RCC 7860 (cell line): ENCODE measurements around the gene LAG3.

Source experiments
- DNase-seq: peaks from one replicate; pipeline ENCODE4 v3.0.0-alpha.2; 2015; ENCODE audit warnings: low spot score
- FAIRE-seq: peaks from 2 replicates; lab custom pipeline; 2012; peaks lifted over from hg19 to GRCh38; lab: Jason Lieb, UNC

Gene LAG3

DNA sequence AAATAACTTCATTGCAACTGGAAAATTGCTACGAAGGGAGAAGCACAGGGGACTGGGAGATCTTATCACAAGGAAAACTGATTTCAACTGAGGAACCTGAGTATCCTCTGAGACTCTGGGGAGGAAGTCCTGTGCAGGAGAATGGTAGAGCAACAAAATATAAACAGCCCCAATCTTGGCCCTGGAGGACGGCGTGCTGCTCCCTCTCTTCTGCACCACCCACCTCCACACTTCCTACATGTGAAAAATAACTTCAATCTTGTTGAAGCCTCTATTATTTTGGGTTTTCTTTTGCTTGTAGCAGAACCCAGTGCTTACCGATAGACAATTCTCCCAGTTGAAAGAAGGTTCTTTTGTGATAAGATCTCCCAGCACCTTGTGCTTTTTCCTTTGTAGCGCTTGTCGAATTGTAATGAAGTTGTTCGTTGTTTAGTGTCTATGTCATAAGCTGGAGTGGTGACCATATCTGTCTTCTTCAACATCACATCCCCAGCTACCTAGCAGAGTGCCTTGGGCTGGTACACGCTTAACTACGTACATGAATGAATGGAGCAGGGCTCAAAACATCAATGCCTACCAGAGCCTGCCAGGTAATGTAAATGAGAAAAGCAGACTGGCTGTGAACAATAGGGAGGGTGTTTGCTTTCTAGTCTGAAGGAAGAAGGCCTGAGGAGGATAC lies 14.2 kb downstream of the LAG3 start:
- DNase-seq (no peak), FAIRE-seq (no peak)

DNA sequence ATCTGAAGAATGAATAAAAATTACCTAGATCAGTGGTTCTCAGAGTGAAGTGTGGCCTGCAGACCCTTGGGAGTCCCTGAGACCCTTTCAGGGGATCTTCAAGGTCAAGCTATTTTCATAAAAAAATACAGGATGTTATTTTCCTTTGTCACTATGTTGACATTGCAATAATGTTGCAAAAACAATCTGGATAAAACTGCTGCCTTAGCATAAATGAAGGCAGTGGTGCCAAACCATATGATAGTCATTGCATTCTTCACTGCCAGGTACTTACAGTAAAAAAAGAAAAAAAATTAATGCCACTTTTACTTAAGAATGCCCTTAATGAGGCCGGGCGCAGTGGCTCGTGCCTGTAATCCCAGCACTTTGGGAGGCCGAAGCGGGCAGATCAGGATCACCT lies 15.0 kb downstream of the LAG3 start:
- no peak for DNase-seq
- no peak for FAIRE-seq

DNA sequence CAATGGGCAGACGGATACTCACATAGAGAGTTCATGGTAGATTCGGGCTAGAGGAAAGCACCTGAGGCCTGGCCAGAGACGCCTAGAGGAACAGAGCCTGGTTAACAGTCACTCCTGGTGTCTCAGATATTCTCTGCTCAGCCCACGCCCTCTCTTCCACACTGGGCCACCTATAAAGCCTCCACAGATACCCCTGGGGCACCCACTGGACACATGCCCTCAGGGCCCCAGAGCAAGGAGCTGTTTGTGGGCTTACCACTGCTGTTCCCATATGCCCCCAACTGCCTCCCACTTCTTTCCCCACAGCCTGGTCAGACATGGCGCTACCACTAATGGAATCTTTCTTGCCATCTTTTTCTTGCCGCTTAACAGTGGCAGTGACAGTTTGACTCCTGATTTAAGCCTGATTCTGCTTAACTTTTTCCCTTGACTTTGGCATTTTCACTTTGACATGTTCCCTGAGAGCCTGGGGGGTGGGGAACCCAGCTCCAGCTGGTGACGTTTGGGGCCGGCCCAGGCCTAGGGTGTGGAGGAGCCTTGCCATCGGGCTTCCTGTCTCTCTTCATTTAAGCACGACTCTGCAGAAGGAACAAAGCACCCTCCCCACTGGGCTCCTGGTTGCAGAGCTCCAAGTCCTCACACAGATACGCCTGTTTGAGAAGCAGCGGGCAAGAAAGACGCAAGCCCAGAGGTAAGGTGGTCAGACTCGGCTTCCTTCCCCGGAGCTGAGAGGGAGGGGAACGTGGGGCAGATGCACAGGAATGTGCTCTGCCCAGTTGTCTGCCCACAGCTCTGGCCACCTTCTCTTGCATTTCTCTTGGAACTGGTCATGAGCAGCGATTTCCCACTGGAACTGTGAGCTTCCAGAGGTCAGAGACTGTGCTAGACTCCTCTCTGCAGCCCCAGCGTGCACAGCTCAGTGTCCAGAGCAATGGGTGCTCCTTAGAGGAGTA lies 16.9 kb downstream of the LAG3 start, which contains the start of gene CD4:
TSS of gene CD4 (plus strand) at position 557 of the 953 bp plus-strand sequence. CDS start 10,611 bp downstream, outside the sequence.
- DNase-seq (no peak), FAIRE-seq (no peak)

DNA sequence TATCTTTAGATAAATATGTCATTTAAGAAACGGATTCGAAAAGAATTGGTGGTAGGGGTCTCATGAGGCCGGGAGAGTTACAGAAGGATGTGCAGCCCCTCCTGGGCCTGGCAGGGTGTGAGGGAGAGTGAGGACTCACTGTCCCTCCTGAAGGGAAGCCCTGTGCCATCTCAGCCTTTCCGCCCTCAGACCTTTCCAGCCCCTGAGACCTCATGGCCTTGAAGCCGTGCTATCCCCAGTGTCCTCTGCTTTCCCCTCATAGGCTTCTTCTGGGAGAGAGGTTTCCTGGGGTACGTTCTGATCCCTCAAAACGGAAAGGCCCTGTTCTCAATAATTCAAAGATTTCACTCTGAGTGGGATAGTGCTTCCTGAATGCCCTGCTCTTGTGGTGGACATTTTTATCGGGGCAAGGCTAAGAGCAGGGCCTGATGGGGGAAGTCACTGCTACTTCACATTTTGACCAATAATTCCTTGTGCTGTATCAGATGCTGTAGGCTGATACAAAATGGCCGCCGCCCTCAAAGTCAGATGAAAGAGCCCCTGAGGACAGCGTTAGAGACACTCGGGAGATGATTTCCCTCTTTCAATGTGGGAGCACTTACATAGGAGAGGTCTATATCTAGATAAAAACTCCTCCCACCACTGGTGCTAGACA lies 18.3 kb downstream of the LAG3 start:
- FAIRE-seq (no peak), DNase-seq (no peak)

DNA sequence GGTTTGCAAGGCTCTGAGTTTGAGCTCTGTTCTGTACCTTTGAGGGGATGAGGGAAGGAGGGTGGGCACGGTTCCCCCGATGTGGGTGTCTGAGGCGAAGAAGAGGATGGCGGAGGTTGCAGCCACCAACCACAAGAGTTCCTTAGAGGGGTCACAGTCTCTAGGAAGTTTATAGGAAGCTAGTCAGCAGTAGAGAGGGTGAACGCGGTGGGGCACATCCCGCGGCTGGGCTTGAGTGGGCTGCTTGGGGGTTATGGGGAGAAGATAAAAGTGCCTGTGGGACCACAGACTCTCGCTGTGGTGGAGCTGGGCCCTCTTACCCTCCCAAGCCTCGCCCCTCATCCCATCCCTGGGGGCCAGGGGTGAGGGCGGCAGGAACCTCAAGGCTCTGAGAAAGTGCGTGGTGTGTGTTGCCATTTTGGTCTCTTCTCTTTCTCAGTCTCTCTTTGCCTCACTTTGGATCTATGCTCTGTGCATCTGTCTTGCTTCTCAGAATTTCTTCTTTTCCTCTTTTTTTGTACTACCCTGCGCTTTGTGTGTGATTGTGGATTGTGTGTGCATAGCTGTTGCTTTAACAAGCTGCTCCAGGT lies 19.7 kb downstream of the LAG3 start:
- FAIRE-seq = no peak
- no peak for DNase-seq

DNA sequence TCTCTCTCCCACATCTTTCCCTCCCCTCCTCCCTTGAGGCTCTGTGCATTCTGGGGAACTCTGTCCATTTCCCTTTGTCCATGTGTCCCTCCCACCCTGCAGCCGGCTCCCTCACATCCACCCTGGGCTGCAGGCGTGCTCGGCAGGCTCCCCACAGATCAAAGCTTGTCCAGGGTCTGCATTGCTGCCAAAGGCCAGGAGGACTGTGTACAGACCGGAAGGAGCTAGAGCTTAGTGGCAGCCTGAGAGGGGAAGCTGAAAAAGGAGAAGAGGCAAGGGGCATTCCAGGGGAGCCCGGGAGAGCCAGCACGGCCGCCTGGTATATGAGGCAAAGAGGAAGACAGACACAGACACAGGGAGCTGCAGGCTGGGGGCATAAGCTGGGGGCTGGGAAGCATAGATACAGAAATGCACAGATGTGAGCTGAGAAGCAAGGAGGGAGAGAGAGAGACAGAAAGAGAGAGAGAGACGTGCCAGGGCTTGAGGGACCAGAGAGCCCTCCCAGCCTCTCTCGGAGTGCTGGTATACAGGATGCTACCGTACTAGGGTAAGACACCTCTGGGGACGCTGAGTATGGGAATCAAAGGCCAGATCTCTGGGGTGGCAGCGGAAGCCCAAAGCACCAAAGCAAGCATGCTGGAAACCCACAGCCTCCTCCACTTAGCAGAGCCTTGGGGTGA lies 20.3 kb downstream of the LAG3 start:
- DNase-seq = no peak
- no peak for FAIRE-seq

DNA sequence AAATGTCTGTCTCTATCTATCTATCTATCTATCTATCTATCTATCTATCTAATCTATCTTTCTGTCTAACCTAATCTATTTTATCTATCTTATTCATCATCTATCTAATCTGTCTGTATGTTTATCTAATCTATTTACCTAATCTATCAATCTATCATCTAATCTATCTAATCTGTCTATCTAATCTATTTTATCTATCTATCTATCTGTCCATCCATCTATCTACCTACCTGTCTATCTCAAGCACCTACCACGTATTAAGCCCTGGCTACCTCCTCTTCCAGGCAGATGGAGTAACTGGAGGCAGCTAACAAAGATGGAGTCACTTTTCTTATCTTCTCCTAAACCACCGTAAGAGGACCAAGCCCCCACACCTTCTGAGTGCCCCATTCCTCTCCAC lies 22.8 kb downstream of the LAG3 start:
- no peak for DNase-seq
- no peak for FAIRE-seq

DNA sequence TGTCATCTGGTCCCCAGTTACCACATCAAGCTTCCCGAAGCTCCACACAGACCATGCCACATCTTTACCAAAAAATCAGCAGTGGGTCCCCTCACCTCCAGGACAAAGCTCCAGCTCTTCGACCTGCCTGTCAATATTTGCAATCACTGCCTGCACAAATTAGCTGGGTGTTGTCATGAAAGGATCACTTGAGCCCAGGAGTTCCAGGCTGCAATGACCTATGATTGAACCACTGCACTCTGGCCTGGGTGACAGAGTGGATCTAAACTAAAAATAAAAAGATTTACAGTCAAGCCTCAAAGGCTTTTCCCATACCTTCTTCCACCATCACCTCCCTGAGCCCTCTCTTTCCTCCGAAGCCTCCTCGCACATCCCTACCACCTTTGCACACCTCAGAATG lies 24.3 kb downstream of the LAG3 start:
- FAIRE-seq (no peak), DNase-seq (no peak)

DNA sequence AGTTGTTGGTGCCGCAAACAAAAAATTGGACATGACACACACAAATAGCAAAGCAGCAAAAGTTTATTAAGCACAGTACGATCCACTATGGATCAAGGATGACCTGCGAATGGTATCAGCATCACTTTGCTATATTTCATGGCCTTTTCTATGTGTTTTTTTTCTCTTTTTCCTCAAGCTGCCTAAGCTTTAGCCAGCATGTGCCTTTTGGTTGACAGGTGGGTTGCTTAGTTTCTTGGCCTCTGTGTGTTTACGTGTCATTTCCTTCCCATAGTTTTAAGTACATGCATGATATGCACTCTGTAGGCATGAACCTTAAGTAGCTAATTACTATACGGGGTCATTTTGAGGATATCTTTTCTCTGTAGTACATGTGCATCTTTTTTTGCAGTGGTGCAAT lies 26.8 kb downstream of the LAG3 start:
- DNase-seq = no peak
- FAIRE-seq = no peak

DNA sequence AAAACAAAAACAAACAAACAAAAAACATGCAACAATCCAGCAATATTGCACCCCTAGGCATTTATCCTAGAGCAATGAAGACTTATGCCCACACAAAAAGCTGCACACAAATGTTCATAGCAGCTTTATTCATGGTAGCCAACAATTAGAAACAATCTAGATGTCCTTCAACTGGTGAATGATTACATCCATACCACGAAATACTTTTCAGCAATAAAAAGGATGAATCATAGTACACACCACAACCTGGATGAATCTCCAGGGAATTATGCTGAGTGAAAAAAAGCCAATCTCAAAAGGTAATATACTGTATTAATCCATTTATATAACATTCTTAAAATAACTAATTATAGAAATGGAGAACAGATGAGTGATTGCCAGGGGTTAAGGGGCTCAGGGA lies 34.9 kb downstream of the LAG3 start:
- no peak for DNase-seq
- FAIRE-seq = no peak

DNA sequence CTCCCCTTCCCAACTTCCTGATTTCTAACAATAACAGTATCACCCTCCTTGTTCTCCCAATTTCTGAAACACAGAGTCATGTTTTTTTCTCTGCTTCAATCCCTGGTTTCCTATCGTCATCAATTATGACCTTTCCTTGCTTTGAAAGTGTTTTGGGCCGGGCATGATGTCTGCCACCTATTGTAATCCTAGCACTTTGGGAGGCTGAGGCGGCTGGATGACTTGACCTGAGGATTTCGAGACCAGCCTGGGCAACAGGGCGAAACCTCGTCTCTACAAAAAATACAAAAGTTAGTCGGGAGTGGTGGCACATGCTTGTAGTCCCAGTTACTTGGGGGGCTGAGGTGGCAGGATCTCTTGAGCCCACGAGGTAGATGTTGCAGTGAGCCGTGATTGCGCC lies 36.7 kb downstream of the LAG3 start:
- no peak for DNase-seq
- FAIRE-seq = no peak

DNA sequence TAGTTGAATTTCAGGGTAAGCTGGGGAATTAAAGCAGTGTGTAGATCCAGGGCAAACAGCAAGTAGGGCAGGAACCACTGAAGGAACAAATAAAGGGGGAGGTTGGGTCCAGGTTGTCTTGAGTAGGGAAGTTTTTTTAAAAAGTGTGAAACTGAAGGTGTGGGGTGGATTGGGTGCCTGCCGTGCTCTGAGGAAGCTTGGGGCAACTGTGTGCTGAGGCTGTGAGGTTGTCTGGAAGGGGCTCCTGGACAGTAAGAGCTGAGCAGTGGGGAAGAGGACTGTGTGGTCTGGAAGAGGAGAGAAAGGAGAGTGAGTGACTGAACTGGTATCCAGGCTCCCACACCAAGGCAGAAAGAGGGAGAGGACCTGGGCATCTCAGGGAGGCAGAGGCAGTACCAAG lies 38.4 kb downstream of the LAG3 start:
- FAIRE-seq (no peak), DNase-seq (no peak)

DNA sequence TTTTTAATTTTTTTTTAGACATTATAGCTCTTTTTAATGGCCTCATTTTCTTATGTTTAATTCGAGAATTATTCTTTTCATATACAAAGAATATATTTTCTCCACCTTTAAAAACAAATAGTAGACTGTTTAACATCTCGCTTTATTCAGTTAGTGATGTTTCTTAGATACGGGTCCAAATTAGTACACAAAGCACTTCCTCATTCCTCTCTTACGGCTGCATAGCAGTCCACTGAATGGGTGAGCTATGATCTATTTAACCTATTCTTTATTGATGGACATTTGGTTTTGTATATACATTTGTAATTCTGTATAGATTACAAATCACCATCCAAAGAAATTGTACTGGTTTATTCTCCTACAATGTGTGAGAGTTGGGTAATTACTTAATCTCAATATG lies 41.0 kb downstream of the LAG3 start:
- DNase-seq (no peak), FAIRE-seq (no peak)

DNA sequence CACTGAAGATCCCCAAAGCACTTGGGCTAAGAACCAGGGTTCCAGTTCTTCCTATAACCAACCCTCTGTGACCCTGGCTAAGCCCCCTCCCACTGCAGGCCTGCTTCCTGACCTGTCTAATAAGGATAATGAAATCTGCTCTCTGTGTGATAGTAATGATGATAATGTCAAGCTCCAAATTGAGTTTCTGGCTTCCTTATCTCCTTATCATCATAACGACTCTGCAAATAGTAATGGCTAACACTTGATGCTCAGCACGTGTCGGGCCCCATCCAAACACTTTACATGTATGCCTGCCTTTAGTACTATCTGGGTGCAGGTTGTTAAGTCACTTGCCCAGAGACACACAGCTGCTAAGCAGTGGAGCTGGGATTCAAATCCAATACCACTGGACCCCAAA lies 44.3 kb downstream of the LAG3 start:
- DNase-seq (no peak), FAIRE-seq (no peak)

DNA sequence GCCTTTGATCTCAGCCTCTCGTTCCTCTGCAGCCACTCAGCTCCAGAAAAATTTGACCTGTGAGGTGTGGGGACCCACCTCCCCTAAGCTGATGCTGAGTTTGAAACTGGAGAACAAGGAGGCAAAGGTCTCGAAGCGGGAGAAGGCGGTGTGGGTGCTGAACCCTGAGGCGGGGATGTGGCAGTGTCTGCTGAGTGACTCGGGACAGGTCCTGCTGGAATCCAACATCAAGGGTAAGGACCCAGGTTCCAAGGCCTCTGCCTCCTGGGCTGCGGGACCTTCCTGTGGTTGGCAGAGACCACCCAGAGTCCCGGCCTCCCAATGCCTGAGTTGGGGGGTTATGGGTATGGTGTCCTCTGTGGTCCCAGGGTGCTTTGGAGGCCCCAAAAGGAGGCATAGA lies 44.8 kb downstream of the LAG3 start:
- FAIRE-seq (no peak), DNase-seq (no peak)

DNA sequence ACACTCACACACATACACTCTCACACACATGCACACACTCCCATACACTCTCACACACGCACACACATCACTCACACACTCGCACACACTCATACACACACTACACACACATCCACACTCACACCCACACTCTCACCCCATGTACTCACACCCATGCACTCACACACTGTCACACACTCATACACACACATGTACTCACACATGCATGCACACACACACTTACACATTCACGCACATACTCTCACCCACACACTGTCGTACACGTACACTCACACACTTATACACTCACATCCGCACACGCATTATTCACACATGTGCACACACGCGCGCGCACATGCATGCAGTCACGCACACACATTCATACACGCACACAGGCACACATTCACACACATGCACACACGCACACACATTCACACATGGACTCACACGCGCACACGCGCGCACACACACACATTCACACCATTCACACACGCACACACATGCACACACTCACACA lies 45.4 kb downstream of the LAG3 start:
- no peak for FAIRE-seq

DNA sequence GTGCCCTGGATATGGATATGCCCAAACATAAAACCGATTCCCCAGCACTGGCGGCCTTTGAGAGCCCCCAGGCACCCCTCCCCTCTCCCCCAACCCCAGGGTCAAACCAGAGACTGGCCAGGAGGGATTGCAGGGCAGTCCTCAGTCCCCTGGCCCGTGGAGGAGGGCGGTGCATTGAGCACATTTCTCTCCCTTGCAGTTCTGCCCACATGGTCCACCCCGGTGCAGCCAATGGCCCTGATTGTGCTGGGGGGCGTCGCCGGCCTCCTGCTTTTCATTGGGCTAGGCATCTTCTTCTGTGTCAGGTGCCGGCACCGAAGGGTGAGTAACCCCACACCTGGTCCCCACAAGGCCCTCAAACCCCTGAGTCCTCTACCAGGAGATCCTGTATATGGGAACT lies 45.9 kb downstream of the LAG3 start:
- no peak for FAIRE-seq
- DNase-seq = no peak

More for the DNA sequence above, 45.4 kb downstream of the LAG3 start:
- DNase-seq = no peak

DNA sequence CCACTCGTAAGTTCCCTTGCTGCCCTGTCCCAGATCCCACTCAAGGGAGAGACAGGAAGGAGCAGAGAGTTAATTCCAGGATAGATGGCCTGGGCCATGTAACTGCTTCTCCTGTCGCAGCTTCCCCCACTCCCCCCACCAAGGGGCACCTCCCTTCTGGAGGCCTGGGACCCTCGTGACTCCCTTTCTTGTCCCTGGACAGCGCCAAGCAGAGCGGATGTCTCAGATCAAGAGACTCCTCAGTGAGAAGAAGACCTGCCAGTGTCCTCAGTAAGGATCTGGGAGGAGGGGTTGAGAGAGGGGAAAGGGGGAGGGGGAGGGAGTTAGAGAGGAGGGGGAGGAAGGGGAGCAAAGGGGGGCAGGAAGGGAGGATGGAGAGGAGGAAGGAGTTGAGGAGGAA lies 46.3 kb downstream of the LAG3 start:
- DNase-seq = no peak
- FAIRE-seq = no peak

DNA sequence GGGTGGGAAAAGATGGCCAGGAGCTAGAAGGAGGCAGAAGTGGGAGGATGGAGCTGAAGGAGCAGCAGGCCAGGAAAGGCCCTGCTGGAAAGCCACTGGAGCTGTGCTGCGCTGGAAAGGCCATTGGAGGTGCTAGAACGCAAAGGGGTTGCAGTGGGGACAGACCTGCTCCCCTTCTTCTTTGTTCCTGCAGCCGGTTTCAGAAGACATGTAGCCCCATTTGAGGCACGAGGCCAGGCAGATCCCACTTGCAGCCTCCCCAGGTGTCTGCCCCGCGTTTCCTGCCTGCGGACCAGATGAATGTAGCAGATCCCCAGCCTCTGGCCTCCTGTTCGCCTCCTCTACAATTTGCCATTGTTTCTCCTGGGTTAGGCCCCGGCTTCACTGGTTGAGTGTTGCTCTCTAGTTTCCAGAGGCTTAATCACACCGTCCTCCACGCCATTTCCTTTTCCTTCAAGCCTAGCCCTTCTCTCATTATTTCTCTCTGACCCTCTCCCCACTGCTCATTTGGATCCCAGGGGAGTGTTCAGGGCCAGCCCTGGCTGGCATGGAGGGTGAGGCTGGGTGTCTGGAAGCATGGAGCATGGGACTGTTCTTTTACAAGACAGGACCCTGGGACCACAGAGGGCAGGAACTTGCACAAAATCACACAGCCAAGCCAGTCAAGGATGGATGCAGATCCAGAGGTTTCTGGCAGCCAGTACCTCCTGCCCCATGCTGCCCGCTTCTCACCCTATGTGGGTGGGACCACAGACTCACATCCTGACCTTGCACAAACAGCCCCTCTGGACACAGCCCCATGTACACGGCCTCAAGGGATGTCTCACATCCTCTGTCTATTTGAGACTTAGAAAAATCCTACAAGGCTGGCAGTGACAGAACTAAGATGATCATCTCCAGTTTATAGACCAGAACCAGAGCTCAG lies 47.0 kb downstream of the LAG3 start:
- FAIRE-seq = no peak
- no peak for DNase-seq
